Non-pigmented ciliary epithelial cell (primary cell): ENCODE results near the gene MPZL2.
"Not testable (repeated sequence)": the region's sequence is repeated elsewhere in the genome, so short reads cannot be mapped to it uniquely, and the experiment has no call there.

Experiments used
- DNase-seq: peaks from one replicate; pipeline ENCODE4 v3.0.0-alpha.2; 2010; ENCODE audit warnings: low read depth

Gene MPZL2

DNA sequence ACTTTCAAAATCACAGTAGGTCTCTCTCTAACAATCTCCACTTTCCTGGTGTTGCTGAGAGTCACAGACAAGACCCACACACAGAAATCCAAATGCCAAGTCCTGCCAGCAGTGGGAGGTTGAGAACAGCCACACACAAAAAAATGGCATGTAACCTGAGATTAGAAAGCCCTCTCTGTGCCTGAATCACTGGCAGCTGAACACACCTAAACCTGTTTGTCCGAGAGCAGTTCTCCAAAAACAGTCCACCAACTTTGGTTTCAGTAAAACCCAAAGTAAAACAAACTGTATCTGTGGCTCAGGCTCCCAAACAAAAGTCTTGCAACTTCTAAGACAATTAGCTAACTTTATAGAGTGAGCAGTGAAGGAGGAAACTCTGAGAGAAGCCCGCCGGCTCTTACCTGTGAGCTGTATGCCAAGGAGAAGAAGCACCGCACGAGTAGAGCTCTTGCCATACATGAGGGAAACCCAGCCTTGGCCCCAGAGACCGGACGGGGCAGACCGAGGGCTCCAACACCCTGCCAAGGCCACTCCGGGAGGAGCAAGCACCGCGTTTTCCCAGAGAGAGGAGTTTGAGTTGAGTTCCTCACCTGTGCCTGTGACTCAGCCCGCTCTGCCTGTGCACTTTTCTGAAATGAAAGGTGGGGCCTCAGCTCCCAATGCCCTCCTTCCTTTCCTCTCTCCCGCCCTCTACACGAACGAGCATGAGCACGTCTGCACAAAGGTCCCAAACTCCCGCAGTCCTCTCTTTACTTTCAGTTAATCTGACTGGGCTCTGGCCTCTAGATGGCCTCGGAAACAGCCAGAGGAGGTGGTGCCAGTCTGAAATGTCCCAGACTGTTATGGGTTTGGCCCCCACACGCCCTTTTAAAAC lies at the start of gene MPZL2:
Gene MPZL2 (minus strand): TSS at position 603 of the 874 bp plus-strand sequence. CDS start 144 bp downstream, at position 459.
- DNase-seq = no peak

DNA sequence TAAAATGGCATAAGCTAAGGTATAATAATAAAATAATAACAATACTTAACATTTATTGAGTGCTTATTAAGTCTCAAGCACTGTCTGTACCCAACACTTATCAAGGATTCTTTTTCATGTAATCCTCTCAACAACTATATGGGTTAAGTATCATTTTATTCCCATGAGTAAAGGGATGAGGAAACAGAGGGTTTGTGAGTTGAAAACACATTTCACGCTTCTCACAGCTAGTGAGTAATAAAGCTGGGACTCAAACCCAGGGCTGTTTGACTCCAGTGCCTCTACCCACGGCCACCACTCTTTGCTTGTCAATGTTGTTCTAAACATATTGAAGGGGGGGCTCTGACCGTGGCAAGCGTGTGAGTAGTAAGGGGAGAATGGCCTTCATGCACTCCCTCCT lies 49.1 kb upstream of the MPZL2 start:
- DNase-seq = no peak

DNA sequence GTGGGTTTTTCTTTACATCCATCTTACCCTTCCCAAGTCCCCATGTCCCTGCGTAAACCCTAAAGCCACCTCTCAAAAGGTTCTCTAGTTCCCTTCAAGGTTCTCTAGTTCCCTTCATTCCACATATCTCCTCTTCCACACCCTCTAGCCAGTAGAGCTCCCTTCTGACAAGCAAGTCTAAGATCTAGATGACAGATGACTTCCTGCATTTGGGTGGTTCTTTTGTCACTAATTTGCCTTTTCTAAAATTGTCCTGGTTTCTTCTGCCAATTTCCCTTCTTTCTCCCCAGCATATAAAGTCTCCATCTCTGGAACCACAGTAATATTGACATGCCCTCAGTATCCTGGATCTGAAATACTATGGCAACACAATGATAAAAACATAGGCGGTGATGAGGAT lies 48.2 kb upstream of the MPZL2 start:
- DNase-seq = no peak

DNA sequence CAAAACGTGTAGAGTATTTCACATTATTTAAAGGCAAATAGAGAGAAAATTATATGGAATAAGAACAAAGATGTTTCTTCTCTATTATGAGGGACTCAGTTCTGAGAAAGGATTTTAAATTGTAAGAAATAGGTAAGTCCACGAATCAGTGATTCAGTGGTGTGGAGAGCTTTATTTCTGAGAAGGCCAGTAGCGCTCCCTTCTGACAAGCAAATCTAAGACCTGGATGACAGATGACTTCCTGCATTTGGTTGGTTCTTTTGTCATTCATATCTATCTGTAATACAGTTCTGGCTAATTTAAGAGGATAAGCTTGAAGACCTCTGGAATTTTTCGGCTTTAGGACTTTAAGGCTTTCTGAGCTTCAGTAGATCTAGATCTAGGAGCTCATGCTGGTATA lies 47.4 kb upstream of the MPZL2 start:
- DNase-seq = no peak

DNA sequence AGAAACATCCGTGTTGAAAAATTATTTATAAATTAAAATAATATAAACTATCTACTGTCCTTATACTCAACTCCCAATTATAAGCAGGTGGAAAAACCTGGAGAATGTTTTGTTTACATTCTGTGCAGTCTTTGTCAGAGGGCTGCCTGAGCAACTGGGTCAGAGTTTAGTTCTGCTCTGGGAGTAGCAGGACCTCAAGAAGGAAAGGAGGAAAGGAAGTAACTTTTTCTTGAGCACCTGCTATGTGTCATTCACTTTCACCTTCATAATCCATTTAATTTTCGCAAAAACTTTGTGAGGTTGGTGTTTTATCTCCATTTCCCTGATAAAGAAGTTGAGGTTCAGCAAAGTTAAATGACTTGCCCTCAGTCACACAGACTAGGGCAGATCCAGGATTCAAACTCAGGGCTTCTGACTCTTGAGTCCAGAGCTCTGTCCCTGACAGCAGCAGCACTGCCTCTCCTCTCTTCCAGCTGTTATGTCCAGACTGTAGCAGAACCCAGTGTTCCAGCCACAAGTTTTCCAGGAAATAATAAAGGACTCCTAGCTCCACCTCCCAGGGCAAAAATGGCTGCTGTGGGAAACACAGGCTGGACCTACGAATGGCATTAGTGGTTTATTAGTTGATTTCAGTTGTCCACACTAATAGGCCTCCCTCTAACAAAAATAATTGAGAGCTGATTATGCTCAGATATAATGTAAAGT lies 46.8 kb upstream of the MPZL2 start:
- no peak for DNase-seq

- no peak for DNase-seq
Measured at GRCh38 chr11:118310271-118310670, 46.2 kb upstream of the MPZL2 start.

GRCh38 chr11:118308995-118309528 lies 45.0 kb upstream of the MPZL2 start:
- DNase-seq = not testable (repeated sequence)

DNA sequence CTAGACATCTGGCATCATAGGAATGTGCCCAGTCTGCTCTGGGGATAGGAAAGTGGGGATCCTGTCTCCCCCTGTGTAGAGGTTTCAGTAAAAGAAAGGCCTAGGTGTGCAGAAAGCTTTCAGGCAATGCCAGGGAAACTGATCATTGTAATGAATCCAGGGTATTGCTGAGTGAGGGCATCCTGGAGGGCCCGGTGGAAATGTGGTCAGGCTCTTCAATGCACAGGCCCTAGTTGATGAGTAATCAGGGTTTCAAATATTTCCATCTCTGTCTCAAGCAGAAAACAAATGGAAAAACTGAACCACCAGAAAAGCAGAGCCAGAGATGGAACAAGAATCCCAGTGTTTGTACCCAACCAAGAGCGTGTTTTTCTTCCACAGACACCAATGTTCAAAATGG lies 42.5 kb upstream of the MPZL2 start:
- DNase-seq = no peak

DNA sequence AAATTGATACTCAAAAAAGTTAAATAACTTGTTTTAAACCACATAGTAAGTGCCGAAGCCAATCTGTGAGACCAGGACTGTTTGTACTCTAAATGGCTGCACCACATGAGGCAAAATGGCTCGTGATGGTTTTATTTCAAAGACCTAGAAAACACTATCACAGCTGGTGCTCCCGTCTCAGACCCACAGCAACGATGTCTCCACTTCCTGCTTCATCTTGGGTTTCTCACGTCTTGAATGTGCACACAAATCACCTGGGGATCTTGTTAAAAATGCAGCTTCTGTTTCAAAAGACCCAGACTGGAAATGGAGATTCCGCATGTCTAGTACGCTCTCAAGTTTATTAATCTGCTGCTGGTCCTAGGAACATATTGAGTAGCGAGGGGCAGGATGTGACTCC lies 41.6 kb upstream of the MPZL2 start:
- DNase-seq = no peak

- DNase-seq = no peak
Measured at GRCh38 chr11:118304568-118305248, 40.6 kb upstream of the MPZL2 start, which contains the start of gene CD3E. Gene CD3E, plus strand, starts transcription at chr11:118304730. Its CDS starts 223 bp downstream, at chr11:118304953.

DNA sequence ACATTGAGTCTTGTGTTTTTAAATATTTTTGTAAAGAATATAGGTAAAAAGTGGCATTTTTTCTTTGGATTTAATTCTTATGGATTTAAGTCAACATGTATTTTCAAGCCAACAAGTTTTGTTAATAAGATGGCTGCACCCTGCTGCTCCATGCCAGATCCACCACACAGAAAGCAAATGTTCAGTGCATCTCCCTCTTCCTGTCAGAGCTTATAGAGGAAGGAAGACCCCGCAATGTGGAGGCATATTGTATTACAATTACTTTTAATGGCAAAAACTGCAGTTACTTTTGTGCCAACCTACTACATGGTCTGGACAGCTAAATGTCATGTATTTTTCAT lies 40.1 kb upstream of the MPZL2 start:
- no peak for DNase-seq

DNA sequence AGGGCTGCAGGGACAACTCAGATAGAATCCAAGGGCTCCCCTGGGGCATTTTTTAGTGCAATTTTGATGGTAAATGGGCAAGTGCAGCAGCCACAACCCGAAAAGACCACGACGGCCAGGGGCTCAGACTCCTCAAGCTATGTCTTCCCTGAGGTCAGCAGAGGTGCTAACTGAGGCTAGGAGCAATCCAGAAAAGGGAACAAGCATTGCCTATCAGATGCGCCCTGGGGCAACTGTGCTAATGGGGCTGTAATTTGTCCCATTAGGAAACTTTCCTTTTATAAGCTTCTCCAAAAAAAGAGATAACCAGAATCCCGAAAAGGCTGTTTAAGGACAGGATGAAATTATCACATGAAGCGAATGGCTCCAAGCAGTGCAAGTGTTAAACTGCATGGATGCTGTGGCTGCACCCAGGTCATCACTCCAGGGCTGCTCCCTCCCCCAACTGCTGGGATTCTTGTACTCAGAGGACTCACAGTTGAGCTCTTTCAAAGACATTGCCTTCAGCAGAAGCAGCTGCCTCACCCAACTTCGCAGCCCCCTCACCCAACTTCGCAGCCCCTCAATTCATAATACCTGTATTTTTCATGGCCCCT lies 37.6 kb upstream of the MPZL2 start:
- no peak for DNase-seq

DNA sequence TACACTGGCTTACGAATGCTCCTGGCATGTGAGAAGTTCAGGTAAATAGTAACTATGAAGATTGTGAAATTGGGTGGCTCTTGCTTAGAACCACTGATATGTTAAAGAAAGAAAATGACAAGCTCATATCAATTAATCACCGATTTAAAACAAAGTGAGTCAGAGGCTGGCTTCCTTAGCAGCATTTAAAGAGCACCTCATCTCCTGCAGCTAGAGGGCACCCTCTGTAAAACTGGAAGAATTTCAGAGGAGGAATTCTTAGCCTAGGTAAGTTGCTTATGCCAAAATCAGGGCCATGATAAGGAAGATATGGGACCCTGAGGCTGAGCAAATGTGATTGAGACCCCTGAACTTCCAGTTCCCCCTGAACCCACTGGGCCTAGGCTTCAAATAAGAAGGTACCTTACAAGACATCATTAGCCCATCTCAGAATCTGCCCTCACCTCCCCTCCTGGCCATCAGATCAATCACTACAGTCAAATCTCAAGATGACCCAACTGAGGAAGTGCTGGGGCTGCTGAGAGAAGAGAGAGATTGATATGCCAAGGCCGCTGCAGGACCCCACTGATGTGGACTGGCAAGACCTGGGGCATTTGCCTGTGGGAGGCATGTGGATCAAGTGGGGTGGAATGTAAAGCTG lies 31.8 kb upstream of the MPZL2 start:
- no peak for DNase-seq

DNA sequence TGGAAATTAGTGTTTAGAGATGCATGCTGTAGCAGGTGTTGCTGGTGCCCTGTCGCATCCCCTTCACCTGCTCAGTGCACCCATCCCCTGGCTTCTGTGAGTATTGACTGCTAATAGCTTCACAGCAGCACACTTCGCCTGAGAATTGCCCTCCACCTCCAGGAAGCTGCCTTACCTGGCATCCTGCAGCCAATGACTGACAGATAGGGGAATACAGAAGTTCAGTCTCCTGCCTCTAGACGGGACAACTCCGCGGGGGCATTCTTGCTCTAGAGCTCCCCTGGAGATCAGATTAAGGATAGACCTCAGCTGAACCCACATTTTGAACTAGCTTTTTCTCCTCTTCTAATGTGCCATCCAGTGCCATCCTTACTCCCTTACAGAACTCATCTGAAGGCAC lies 31.1 kb upstream of the MPZL2 start:
- DNase-seq = no peak

DNA sequence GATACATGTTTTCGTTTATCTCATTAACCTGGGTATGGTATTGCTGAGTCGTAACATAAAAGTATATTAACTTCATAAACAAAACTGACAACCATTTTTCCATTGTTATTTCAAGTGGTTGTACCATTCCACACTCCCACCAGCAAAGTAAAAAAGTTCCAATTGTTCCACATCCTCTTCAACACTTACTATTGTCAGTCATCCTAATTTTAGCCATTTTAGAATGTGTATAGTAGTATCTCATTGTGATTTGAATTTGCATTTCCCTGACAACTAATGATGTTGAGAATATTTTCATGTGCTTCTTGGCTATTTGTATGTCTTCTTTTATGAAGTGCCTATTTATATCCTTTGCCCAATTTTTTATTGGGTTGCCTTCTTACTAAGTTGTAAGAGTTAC lies 30.0 kb upstream of the MPZL2 start:
- no peak for DNase-seq

DNA sequence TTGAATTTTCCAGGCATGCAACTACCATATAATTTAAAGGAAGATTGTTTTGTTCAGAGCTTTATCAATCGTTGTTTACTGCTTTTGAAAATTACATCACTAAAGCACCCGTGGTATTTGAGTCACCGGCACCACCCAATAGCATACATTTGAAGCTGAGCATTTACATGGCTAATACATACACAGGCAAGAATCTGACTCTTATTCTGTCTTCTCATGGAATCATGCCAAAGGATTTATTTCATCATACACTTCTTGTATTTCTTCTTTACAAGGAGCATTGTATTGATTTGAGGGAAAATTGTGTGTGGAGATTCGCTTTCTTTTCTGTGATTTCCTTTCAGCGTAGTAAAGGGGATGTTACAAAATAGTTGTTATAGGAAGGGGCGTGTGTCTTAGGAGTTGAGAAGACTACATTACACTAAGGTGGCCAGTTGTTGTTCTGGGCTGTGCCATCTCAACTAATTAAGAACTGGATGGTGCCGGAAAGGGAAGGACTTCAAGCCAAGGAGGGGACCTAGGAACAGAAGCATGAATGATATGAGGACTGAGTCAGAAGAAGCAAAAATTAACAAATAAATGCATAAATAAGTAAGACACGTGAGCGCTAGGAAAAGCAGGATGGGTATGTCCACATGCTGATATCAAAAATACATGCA lies 27.5 kb upstream of the MPZL2 start:
- no peak for DNase-seq

DNA sequence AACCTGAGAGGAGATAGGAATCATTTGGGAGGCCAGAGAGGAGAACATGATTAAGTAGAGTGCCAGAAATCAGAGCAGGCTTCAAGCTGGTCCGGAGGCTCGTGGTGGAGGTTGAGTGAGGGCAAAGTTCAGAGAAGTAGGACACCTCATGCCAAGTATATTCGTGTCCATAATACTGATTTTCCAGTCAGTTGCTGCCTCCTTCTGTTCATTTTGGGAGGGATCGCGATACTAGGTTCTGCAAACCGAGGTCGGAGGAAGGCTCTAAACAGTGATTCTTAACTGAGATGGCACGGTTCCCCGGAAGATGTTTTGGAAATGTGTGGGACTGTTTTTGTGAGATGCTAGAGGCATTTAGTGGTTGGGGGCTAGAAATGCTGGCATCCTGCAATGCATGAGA lies 26.8 kb upstream of the MPZL2 start:
- DNase-seq = no peak

DNA sequence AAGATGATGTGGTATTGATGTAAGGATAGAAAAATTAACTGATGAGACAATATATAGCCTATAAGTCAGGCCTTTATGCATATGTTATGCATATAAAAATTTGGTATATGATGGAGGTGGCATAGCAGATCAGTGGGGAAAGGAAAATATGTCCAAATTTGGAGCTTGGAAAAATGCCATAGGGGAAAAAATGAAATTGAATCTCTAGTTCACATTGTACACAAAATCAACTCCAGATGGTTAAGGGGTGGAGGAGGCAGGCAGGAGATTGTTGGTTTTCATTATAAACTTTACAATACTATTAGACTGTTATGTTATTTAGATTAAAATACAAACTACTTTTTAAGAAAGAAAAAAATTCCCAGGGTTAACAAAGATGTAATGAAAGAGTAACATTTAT lies 25.3 kb upstream of the MPZL2 start:
- no peak for DNase-seq

DNA sequence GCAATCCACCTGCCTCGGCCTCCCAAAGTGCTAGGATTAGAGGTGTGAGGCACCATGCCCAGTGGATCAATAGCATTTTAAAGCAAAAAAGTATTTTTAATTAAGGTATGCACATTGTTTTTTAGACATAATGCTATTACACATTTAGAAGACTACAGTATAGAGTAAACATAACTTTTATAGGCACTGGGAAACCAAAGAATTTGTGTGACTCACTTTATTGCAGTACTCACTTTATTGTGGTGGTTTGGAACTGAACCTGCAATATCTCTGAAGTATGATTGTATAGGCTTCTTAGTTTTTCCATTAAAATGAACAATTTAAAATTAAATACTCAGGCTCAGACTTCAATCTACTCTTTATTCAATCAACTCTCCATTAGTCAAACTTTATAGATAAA lies 22.9 kb upstream of the MPZL2 start:
- DNase-seq = no peak

DNA sequence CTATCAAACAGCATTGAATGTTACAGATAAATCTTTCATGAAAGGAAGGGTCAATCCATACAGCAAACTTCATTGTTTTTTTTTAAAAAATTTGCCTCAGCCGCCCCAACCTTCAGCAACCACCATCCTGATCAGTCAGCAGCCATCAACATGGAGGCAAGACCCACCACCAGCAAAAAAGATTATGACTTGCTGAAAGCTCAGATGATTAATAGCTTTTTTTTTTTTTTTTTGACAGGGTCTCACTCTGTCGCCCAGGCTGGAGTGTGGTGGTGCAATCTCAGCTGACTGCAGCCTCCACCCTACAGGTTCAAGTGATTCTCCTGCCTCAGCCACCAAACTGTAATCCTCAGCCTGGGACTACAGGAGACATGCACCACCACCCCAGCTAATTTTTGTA lies 22.4 kb upstream of the MPZL2 start:
- DNase-seq = no peak

- DNase-seq = no peak
Measured at GRCh38 chr11:118283756-118284350, 19.8 kb upstream of the MPZL2 start.
